ENCODE measurements around the gene AAGAB.

The AAGAB gene

DNA sequence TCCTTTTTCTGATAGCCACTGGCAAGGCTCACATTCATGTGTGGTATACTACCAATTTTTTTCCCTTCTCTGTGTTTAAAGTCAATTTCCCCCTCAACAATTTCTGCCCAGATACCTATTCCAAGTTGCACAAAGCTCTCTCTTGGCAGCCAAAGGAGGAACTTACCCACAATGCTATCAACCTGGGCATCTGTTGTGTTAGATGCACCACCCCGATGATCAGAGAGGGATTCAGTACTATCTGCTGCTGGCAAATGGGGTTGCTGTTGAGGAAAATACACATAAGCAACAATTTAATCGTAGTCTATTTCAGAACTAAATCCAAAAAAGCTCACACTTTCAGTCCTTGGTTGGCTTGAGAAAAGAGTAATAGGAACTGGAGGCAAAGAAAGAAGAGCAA is 46.1 kb downstream of the AAGAB start:
- no peak for DNase-seq (ENCODE audit: low spot score)

DNA sequence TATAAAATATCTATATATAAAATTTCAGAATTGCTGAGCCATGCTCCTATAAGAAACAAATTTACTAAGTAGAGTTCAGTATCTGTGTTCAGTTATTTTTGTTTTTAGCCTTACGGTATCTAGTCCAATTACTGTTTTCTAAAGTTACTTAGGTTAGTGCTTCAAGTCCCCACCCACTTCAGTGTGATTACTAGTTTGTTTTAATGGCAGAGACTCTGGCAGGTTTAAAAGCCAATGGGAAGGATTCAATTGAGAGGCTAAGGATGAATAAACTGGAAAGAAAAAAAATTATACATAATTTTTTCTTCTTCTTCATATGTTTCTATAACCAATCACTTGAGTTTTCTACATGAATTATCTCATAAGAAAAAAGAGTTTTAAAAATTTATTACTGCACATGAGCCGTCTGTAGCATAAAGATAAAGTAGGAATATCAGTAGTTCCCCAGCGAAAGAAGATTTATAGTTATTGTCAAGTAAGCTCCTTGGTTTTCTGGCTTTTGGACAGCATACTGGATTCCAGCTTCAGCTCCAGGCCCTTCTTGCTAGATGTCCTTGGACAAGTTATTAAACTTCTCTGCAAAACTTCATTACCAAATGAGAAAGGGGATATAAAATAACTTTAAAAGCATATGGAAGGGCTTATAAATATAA is 46.8 kb downstream of the AAGAB start:
- no peak for DNase-seq (ENCODE audit: low spot score)

GRCh38 chr15:67202991-67203390 is 51.5 kb downstream of the AAGAB start:
- DNase-seq (ENCODE audit: low spot score) = no peak

DNA sequence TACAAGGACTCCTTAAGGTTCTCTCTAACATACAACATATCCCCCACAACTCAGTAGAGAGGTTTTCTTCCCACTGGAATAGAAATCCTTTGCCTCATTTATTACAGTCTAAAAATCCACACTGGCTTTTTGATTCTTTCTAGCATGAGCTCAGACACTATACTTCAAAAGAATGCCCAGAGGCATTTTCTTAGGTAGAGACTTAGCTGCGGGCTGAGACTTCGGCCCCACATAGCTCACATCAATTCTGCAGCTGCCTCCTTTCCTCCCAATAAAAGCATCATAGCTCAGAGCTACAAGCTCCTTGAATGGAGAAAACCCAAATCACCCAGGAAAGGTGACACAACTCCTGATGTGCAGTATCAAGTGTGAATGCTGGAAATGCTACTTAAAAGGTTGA is 52.4 kb downstream of the AAGAB start:
- no peak for DNase-seq (ENCODE audit: low spot score)

- no peak for DNase-seq (ENCODE audit: low spot score)
Observed at GRCh38 chr15:67201136-67201535, 53.3 kb downstream of the AAGAB start.

DNA sequence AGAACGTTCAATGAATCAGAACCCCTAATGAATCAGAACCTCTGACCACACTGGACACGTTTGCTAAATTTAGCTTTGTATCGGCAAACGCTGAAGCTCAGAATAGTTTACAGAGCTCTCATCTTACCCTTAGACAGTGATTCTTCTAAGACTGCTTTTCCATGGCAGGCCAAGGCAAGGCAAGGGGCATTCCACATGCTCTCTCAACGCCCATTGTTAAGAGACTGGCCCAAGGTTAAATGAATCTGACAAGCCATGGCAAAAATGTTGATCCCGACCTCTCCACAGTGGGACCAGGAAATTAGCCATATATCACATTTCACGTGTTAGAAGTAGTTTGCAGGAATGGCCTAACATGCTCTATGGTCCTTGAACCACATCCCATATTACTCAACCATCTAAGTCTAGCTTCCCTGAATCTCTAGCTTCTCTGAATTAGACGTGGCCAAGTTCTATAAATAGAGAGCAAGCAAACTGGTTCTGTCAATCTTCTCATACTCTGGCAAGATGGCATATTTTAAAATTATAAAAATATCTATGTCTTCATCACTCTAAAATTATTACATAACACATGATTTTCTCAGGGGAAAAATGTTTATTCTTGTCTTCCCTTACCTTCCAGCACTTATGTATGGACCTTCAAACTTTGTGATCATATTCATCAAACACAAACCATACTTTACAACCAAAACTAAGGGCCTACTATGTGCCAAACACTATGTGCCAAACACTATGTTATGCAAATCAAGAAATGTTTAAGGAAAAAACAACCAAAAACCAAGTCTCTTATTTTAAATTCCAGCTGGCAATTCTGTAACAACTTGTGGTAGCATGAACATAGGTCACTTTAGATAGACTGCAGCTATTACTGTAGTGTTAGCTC is 54.3 kb downstream of the AAGAB start:
- DNase-seq (ENCODE audit: low spot score) = no peak

- DNase-seq (ENCODE audit: low spot score) = no peak
Observed at GRCh38 chr15:67199391-67199790, 55.1 kb downstream of the AAGAB start.

GRCh38 chr15:67198157-67198754 is 56.2 kb downstream of the AAGAB start:
- DNase-seq (ENCODE audit: low spot score) = no peak

DNA sequence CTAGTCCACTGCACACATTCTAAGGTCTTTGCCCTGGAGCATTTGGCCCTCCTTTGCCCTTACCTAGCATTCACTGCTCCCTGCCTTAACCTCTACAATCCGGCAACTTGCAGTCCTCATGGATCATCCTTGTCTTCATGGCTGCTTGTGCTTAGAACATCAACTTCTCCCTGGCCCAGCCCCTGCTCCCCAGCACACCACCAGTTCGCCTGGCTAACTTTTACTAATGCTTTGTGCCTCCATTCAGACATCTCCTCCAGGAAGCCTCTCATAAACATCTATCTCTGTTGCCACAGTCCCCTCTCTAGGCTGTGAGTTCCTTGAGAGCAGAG is 57.1 kb downstream of the AAGAB start:
- DNase-seq (ENCODE audit: low spot score) = no peak

DNA sequence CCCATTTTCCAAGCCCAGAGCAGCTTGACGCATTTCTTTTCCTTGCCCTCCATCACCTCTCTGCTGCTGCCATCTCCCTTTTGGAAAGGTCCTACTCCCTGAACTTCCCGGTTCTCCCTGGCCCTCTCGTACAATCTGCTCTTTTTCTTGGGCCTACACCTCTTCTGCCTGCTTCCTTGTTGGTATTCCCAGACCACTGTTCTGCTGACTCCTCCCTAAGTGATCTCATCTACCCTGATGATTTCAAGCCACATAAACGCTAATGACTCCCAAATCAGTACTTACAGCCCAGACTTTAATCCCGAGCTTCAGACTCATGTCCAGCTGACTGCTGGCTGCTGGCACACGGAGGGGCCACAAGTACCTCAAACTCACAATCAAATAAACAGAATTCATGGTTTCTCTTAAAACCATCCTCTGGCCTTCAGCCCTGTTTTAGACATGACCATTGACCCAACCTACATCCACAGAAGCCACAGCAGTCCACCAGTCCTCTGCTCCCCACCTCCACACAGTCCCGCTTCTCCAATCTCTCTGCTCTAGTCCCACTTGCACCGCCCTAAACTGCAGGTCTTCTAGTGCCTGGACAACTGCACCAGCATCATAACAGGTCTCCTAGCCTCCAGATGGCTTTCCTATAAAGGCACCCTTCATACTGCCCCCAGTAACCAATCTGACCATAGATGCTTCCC is 57.6 kb downstream of the AAGAB start:
- no peak for DNase-seq (ENCODE audit: low spot score)

DNA sequence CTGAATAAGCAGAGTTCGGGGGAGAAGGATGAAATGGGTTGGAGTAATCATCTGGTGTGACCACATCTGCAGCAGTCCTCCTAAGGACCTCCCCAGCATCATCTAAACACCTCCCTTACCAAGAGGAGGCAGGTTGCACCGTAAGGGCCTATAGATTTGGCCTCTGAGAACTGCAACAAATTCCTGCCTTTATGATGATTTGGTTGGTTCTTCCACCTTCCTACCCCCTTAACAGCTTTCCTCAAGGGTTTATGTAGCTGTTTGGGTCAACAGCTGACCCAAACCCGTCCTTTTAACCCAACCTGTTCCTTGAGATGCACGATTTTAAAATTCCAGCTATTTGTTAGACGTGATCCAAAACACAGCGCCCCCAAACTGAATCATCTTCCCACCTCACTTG is 58.2 kb downstream of the AAGAB start:
- DNase-seq (ENCODE audit: low spot score) = no peak

- DNase-seq (ENCODE audit: low spot score) = no peak
Observed at GRCh38 chr15:67195305-67195704, 59.2 kb downstream of the AAGAB start.

DNA sequence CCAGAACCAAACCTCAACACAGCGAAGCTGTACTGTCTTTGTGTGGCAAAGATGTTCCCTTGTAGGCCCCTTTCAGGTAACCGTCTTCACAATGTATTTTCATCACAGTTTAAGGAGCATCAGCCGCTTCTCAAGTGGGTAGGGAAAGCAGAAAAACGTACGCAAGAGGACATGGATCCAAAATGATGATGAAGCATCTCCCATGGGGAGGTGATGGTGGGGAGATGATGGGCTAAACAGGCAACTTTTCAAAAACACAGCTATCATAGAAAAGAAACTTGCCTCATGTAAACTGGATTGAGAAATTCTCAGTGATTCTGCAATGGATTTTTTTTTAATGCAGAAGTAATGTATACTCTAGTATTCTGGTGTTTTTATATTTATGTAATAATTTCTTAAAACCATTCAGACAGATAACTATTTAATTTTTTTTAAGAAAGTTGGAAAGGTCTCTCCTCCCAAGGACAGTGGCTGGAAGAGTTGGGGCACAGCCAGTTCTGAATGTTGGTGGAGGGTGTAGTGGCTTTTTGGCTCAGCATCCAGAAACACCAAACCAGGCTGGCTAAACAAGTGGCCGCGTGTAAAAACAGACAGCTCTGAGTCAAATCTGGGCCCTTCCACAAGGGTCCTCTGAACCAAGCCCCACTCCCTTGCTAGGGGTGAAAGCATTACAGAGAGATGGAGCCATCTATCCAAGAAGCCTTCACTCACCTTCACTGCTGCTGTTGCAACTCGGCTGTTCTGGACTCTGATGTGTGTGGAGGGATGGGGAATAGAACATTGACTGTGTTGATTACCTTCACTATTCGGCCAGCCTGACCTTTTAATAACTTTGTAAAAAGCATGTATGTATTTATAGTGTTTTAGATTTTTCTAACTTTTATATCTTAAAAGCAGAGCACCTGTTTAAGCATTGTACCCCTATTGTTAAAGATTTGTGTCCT is 60.0 kb downstream of the AAGAB start:
- no peak for DNase-seq (ENCODE audit: low spot score)

GRCh38 chr15:67193223-67193990 is 61.1 kb downstream of the AAGAB start:
- no peak for DNase-seq (ENCODE audit: low spot score)

GRCh38 chr15:67192185-67192820 is 62.2 kb downstream of the AAGAB start:
- DNase-seq (ENCODE audit: low spot score) = no peak

DNA sequence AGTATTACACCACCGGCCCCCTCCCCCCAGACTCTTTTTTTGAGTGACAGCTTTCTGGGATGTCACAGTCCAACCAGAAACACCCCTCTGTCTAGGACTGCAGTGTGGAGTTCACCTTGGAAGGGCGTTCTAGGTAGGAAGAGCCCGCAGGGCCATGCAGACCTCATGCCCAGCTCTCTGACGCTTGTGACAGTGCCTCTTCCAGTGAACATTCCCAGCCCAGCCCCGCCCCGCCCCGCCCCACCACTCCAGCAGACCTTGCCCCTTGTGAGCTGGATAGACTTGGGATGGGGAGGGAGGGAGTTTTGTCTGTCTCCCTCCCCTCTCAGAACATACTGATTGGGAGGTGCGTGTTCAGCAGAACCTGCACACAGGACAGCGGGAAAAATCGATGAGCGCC is 63.6 kb downstream of the AAGAB start:
- DNase-seq (ENCODE audit: low spot score) = no peak

DNA sequence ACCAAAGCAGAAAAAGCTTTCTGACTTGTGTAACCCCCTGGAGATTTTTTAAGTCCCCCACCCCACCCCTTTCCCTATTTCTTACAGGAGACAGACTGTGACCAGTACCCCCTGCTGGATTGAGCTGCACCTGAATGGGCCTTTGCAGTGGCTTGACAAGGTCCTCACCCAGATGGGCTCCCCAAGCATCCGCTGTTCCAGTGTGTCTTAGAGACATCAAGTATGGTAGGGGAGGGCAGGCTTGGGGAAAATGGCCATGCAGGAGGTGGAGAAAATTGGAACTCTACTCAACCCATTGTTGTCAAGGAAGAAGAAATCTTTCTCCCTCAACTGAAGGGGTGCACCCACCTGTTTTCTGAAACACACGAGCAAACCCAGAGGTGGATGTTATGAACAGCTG is 64.1 kb downstream of the AAGAB start:
- no peak for DNase-seq (ENCODE audit: low spot score)

DNA sequence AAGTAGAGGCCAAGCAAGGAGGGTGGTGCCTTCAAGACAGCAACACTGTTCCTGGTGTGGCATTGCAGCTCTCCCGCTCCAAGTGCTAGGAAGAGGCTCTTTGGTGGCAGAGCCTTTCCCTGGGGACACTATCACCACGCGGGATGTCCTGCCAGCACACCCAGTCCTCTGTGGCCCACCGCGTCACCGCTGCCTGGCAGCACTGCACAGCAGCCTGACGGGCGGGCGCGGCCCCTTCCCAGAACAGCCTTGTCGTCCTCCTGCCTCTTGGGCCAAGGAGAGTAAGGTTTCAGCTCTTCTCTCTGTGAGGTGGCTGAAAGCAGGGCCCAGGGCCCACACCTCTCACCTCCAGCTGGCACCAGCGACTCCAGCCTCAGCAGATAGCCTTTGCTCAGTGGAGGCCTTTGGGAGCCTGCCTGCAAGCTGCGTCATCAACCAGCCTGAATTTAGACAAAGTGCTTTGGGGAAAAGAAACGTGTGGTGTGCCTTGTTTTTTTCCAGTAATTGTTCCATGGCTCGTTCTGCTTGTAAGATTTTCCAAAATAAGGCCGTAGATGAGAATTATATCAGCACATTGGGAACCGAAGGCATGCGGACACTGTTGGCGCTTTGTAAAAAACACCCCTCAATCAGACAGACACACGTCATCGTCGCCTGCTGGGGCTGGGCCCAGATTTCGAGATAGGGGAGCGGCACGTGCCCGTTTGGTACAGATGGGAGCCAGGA is 65.0 kb downstream of the AAGAB start:
- no peak for DNase-seq (ENCODE audit: low spot score)

GRCh38 chr15:67188551-67189218 is 65.8 kb downstream of the AAGAB start:
- DNase-seq (ENCODE audit: low spot score) = no peak

All from activated CD4-positive, alpha-beta T cell treated with anti-CD3 and anti-CD28 coated beads, Interleukin-2, Interleukin-4, amounts not matched to agents 100 ng/mL and 50 ng/mL, durations not matched to agents 16 hours and 8 hours (primary cell).